Sigmoid colon (tissue), 3 donors: ENCODE data around the gene NUDC.

Source experiments
- CTCF ChIP-seq, 4 experiments: fragments of 450-650 bp in 3 of 4; fragments of 200-600 bp in 1 of 4; IDR thresholded peaks; one replicate each; pipeline ENCODE4 v1.5.1; 2016 to 2019; ENCODE audit warnings: antibody characterized with exemption in 4 of 4, mild to moderate bottlenecking in 3 of 4, moderate library complexity in 2 of 4
- POLR2A ChIP-seq, 2 donors: fragments of 450-650 bp; IDR thresholded peaks; one replicate each; pipeline ENCODE4 v1.6.1; 2016; ENCODE audit warnings: antibody characterized with exemption in 2 of 2, mild to moderate bottlenecking in 2 of 2, moderate library complexity in 2 of 2

GRCh38 chr1:26959722-26960624 lies 38.4 kb downstream of the NUDC start, which contains the start of gene KDF1:
- no peak for TF ChIP-seq CTCF (IDR thresholded peaks at IDR 0.05)
- TF ChIP-seq POLR2A (IDR thresholded peaks at IDR 0.05) = no peak
